ENCODE measurements around the gene RNF11. TPM values are rescaled to one million over a fixed set of nuclear protein-coding genes. Genes with fewer than 3 reads are reported as not detected.

The RNF11 gene, protein sequence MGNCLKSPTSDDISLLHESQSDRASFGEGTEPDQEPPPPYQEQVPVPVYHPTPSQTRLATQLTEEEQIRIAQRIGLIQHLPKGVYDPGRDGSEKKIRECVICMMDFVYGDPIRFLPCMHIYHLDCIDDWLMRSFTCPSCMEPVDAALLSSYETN
- 91.8 and 104 TPM in 2 replicates for total RNA-seq

GRCh38 chr1:51235673-51236530 is at the start of gene RNF11:
Gene RNF11, plus strand, starts transcription at chr1:51236273. Its CDS starts 484 bp downstream, at chr1:51236757.

Other genes with a start within 250 kb of the RNF11 start
- gene C1orf185, start 134.0 kb upstream of the RNF11 start, total RNA-seq: not detected in 2 replicates
- gene TTC39A, start 94.3 kb downstream of the RNF11 start, total RNA-seq: 0.30 and 0.51 TPM in 2 replicates